ENCODE measurements around the gene GRIK4. TPM values are rescaled to one million over a fixed set of nuclear protein-coding genes. Genes with fewer than 3 reads are reported as not detected.

GRIK4 gene
- total RNA-seq, 2 experiments from 2014 or later: 0.06 TPM; not detected in 1

DNA sequence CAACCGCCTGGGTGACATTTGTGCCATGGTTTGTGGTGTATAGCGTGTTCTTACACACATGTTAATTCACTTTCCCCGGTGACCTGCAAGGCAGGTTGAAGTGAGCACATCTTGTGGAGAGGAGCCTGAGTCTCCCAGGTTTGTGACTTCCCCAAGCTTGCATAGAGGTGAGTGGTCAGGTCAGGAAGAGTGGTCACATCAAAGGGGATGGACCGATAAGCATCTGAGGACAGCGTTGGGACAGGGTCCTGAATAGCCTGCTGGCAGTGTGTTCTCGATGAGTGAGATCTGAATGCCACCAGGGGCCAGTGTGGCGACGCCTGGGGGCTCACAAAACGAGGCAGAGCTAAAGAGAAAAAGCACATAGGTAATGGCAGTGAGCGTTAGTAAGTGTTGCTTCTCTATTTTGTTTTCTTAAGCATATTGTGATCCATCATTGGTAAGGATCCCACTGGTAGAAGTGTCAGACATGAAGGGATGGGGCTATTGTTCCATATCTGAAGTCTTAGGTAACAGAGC is 154.6 kb downstream of the GRIK4 start:
- no peak overlapping the region for H3K27ac ChIP-seq (ENCODE audit: low read depth, low read length, poor library complexity, severe bottlenecking)
- no peaks in the 10 kb centered on the region for H3K79me2 ChIP-seq (ENCODE audit: insufficient read depth, low read depth, low read length)
- H3K9me3 ChIP-seq (ENCODE audit: low read length): no peaks in the 10 kb centered on the region
- CTCF ChIA-PET (ENCODE audit: unreplicated experiment): interaction anchor here (1.5 kb wide), 1 partner anchor 19 kb away, joined by 5 read pairs; no protein-coding TSS in a partner anchor
- TF ChIP-seq EZH2phosphoT487 (IDR thresholded peaks at IDR 0.05; ENCODE audit: borderline replicate concordance, low read depth, low read length): no peak
- TF ChIP-seq, protein P1, sequence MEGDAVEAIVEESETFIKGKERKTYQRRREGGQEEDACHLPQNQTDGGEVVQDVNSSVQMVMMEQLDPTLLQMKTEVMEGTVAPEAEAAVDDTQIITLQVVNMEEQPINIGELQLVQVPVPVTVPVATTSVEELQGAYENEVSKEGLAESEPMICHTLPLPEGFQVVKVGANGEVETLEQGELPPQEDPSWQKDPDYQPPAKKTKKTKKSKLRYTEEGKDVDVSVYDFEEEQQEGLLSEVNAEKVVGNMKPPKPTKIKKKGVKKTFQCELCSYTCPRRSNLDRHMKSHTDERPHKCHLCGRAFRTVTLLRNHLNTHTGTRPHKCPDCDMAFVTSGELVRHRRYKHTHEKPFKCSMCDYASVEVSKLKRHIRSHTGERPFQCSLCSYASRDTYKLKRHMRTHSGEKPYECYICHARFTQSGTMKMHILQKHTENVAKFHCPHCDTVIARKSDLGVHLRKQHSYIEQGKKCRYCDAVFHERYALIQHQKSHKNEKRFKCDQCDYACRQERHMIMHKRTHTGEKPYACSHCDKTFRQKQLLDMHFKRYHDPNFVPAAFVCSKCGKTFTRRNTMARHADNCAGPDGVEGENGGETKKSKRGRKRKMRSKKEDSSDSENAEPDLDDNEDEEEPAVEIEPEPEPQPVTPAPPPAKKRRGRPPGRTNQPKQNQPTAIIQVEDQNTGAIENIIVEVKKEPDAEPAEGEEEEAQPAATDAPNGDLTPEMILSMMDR (conservative IDR thresholded peaks at IDR 0.05; ENCODE audit: low read length): peak; percentile 63
- POLR2A ChIA-PET: interaction anchor here (0.6 kb wide), 2 partner anchors 27 to 143 kb away, joined by 3 to 4 read pairs; no protein-coding TSS in a partner anchor
- intact Hi-C loops (cut with micrococcal nuclease; ENCODE audit: unreplicated experiment): loop anchor here (1.0 to 10.0 kb wide), 2 partner anchors 133 to 289 kb away; no protein-coding TSS in a partner anchor
- H2AFZ ChIP-seq (ENCODE audit: low read length): no peak overlapping the region
- no peaks in the 10 kb centered on the region for H4K20me1 ChIP-seq (ENCODE audit: insufficient read depth, low read length)
- BruUV-seq (replicated peaks): no TSS peak
- no peaks in the 10 kb centered on the region for H3K36me3 ChIP-seq (ENCODE audit: insufficient read depth, low read length)
- no peak overlapping the region for H3K4me3 ChIP-seq (ENCODE audit: low read depth, low read length, poor library complexity, severe bottlenecking)
- peak; percentile 39 for DNase-seq (ENCODE audit: low spot score)
- H3K4me2 ChIP-seq (ENCODE audit: low read length): no peak overlapping the region
- peaks cover 6% of the 10 kb centered on the region for H3K4me1 ChIP-seq (ENCODE audit: insufficient read depth, low read length, poor library complexity, severe bottlenecking)
- H3K9me2 ChIP-seq (ENCODE audit: insufficient read depth, low read length): no peaks in the 10 kb centered on the region

DNA sequence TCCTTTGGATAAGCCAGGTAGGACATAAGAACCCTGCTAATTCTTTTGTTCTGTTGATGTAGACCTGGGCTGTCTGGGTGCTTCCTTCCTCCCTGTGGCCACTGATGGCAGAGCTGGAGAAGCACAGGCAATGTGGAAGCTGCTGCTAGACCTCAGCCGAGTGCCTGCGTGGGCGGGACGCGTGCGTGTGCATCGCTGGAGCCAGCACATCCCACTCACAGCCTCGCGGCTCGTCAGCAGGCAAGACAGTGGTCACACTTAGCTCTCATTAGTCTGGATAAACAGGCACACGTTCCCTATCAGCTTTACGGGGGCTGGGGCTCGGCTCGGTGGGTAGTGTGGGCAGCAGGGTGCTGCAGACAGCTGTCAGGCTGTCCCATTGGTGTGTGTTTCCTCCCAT is 155.7 kb downstream of the GRIK4 start:
- DNase-seq (ENCODE audit: low spot score): no peak
- Histone ChIP-seq H2AFZ (ENCODE audit: low read length) (no peak overlapping the region), H3K36me3 (ENCODE audit: insufficient read depth, low read length) (no peaks in the 10 kb centered on the region), H3K4me2 (ENCODE audit: low read length) (no peak overlapping the region), H3K9me3 (ENCODE audit: low read length) (no peaks in the 10 kb centered on the region), H3K4me3 (ENCODE audit: low read depth, low read length, poor library complexity, severe bottlenecking) (no peak overlapping the region), H3K9me2 (ENCODE audit: insufficient read depth, low read length) (no peaks in the 10 kb centered on the region), H4K20me1 (ENCODE audit: insufficient read depth, low read length) (no peaks in the 10 kb centered on the region), H3K27ac (ENCODE audit: low read depth, low read length, poor library complexity, severe bottlenecking) (no peak overlapping the region), H3K4me1 (ENCODE audit: insufficient read depth, low read length, poor library complexity, severe bottlenecking) (peaks cover 6% of the 10 kb centered on the region), H3K79me2 (ENCODE audit: insufficient read depth, low read depth, low read length) (no peaks in the 10 kb centered on the region)
- BruUV-seq (replicated peaks): no TSS peak
- ChIA-PET POLR2A (interaction anchor here (0.7 to 0.8 kb wide), 2 partner anchors 11 to 257 kb away, joined by 3 read pairs; no protein-coding TSS in a partner anchor), CTCF (ENCODE audit: unreplicated experiment) (interaction anchor here (0.8 to 1.9 kb wide), 3 partner anchors 18 to 52 kb away, joined by 3 to 5 read pairs (median 4); no protein-coding TSS in a partner anchor)
- TF ChIP-seq EZH2phosphoT487 (IDR thresholded peaks at IDR 0.05; ENCODE audit: borderline replicate concordance, low read depth, low read length): no peak
- TF ChIP-seq, protein P1 (conservative IDR thresholded peaks at IDR 0.05; ENCODE audit: low read length): no peak
- intact Hi-C loops (cut with micrococcal nuclease; ENCODE audit: unreplicated experiment): loop anchor here (10.0 kb wide), 1 partner anchor 288 kb away; no protein-coding TSS in a partner anchor

DNA sequence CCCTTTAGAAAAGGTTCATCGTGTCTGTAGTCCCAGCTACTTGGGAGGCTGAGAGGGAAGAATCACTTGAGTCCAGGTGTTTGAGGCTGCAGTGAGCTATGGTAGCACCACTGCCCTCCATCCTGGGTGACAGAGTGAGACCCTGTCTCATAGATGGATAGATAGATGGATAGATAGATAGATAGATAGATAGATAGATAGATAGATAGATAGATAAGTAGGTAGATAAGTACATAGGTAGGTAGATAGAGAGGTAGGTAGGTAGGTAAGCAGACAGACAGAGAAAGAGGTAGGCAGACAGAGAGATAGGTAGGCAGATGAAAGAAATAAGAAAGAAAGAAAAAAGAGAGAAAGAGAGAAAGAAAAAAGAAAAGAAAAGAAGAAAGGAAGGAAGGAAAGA is 156.4 kb downstream of the GRIK4 start:
- no peak for DNase-seq (ENCODE audit: low spot score)
- no peaks in the 10 kb centered on the region for H3K9me2 ChIP-seq (ENCODE audit: insufficient read depth, low read length)
- intact Hi-C loops (cut with micrococcal nuclease; ENCODE audit: unreplicated experiment): loop anchor here (10.0 kb wide), 1 partner anchor 287 kb away; no protein-coding TSS in a partner anchor
- no peak overlapping the region for H2AFZ ChIP-seq (ENCODE audit: low read length)
- BruUV-seq (replicated peaks): no TSS peak
- CTCF ChIA-PET (ENCODE audit: unreplicated experiment): interaction anchor here (0.7 to 1.9 kb wide), 2 partner anchors 17 to 52 kb away, joined by 3 to 4 read pairs; no protein-coding TSS in a partner anchor
- H3K4me2 ChIP-seq (ENCODE audit: low read length): no peak overlapping the region
- H3K4me3 ChIP-seq (ENCODE audit: low read depth, low read length, poor library complexity, severe bottlenecking): no peak overlapping the region
- no peak for TF ChIP-seq EZH2phosphoT487 (IDR thresholded peaks at IDR 0.05; ENCODE audit: borderline replicate concordance, low read depth, low read length)
- TF ChIP-seq, protein P1 (conservative IDR thresholded peaks at IDR 0.05; ENCODE audit: low read length): no peak
- H3K79me2 ChIP-seq (ENCODE audit: insufficient read depth, low read depth, low read length): no peaks in the 10 kb centered on the region
- POLR2A ChIA-PET: no interaction called here
- no peak overlapping the region for H3K27ac ChIP-seq (ENCODE audit: low read depth, low read length, poor library complexity, severe bottlenecking)
- peaks cover 5% of the 10 kb centered on the region for H3K4me1 ChIP-seq (ENCODE audit: insufficient read depth, low read length, poor library complexity, severe bottlenecking)
- no peaks in the 10 kb centered on the region for H3K9me3 ChIP-seq (ENCODE audit: low read length)
- H4K20me1 ChIP-seq (ENCODE audit: insufficient read depth, low read length): no peaks in the 10 kb centered on the region
- H3K36me3 ChIP-seq (ENCODE audit: insufficient read depth, low read length): no peaks in the 10 kb centered on the region

Measured in OCI-LY7 (cell line).